HepG2 (cell line): ENCODE data around the gene COG1. TPM values are rescaled to one million over a fixed set of nuclear protein-coding genes. Genes with fewer than 3 reads are reported as not detected.

Source experiments
- ARNT2 ChIP-seq: sonication (generic); formaldehyde crosslinking; IDR thresholded peaks from 2 replicates; pipeline ENCODE4 v1.8.0; 2022; ENCODE audit warnings: mild to moderate bottlenecking, low read depth, missing genetic modification reagents, moderate library complexity
- FIP1L1 ChIP-seq: fragments of 200-400 bp; formaldehyde crosslinking; IDR thresholded peaks from 2 replicates; pipeline ENCODE4 v1.6.1; 2018; ENCODE audit warnings: low read depth, mild to moderate bottlenecking, low read length, moderate library complexity, borderline replicate concordance; ENCODE audit not compliant: insufficient read depth
- JUND ChIP-seq: sonication (generic); formaldehyde crosslinking; IDR thresholded peaks from 2 replicates; pipeline ENCODE4 v1.8.0; 2022; ENCODE audit warnings: mild to moderate bottlenecking, missing genetic modification reagents
- KLF6 ChIP-seq: IDR thresholded peaks from 2 replicates; pipeline ENCODE4 v1.8.0; 2016; ENCODE audit warnings: missing biosample characterization, missing genetic modification reagents
- KMT2B ChIP-seq: IDR thresholded peaks from 2 replicates; pipeline ENCODE4 v1.6.1; 2016; ENCODE audit warnings: missing genetic modification reagents, missing compliant biosample characterization
- MBD4 ChIP-seq: IDR thresholded peaks from 2 replicates; pipeline ENCODE4 v1.6.1; 2012; ENCODE audit warnings: low read length, inconsistent platforms, borderline replicate concordance
- NRL ChIP-seq: sonication (generic); formaldehyde crosslinking; IDR thresholded peaks from 2 replicates; pipeline ENCODE4 v1.5.0; 2020; ENCODE audit warnings: missing genetic modification reagents, mild to moderate bottlenecking, moderate library complexity, borderline replicate concordance
- ONECUT2 ChIP-seq: sonication (generic); formaldehyde crosslinking; IDR thresholded peaks from 2 replicates; pipeline ENCODE4 v1.4.0; 2020; ENCODE audit warnings: missing genetic modification reagents
- SRSF1 ChIP-seq: fragments of 200-400 bp; formaldehyde crosslinking; optimal IDR thresholded peaks from 2 replicates; pipeline ENCODE3; 2017; ENCODE audit warnings: mild to moderate bottlenecking, low read depth, low read length, moderate library complexity
- THAP9 ChIP-seq: sonication (generic); formaldehyde crosslinking; IDR thresholded peaks from 2 replicates; pipeline ENCODE4; 2020; ENCODE audit warnings: missing genetic modification reagents, mild to moderate bottlenecking, borderline replicate concordance
- ZNF101 ChIP-seq: sonication (generic); formaldehyde crosslinking; IDR thresholded peaks from 2 replicates; pipeline ENCODE4 v1.4.0; 2020; ENCODE audit warnings: mild to moderate bottlenecking, low read depth, missing genetic modification reagents, borderline replicate concordance
- ZNF281 ChIP-seq: sonication (generic); formaldehyde crosslinking; IDR thresholded peaks from 2 replicates; pipeline ENCODE4 v1.4.0; 2020; ENCODE audit warnings: missing genetic modification reagents, borderline replicate concordance
- polyA plus RNA-seq, 8 experiments: library from polyadenylated mRNA; depleted of rRNA in 3 of 8; stranded (reverse) in 7 of 8; unstranded in 1 of 8; fragments of >200 nt; fragmentation: Illumina TruSeq in 4 of 8; extraction: Trizol in 4 of 8; gene quantifications; 2 replicates each; pipeline versions ENCODE4 v1.2.1 to v1.2.3, GENCODE V29; 2011 to 2016; ENCODE audit warnings: low read depth in 4 of 8, missing spikeins in 1 of 8, mixed read lengths in 1 of 8; ENCODE audit not compliant: insufficient read depth in 1 of 8
- total RNA-seq, 5 experiments: library from RNA; depleted of rRNA; stranded (reverse); fragments of >200 nt; fragmentation: Illumina TruSeq; extraction: Trizol; gene quantifications; 2 replicates each; pipeline ENCODE4 v1.2.3, GENCODE V29; 2016; ENCODE audit warnings: low read depth in 1 of 5

The COG1 gene
- total and polyA plus RNA-seq, 2 of the 13 experiments (the other 11 are each of a cell fraction or from before 2014, with no cell fraction given): 36.6 to 39.7 TPM

GRCh38 chr17:73232587-73233373 is 39.9 kb downstream of the COG1 start (continued):
- TF ChIP-seq ZNF281 (CRISPR knock-in tag) (peak; percentile 2; the same call in 1 of the 2 replicates), ONECUT2 (no peak), SRSF1 (no peak), JUND (CRISPR knock-in tag) (no peak), ARNT2 (CRISPR knock-in tag) (0 out of 2 replicates have a peak, but pooled peaks have one; percentile 15), ZNF101 (CRISPR knock-in tag) (no peak), NRL (CRISPR knock-in tag) (no peak), MBD4 (no peak), KMT2B (CRISPR knock-in tag) (no peak), THAP9 (CRISPR knock-in tag) (no peak; the same call in 1 of the 2 replicates), FIP1L1 (no peak), KLF6 (no peak)
